Lower leg skin (tissue), 4 donors: ENCODE results near the gene DGKA. TPM values are rescaled to one million over a fixed set of nuclear protein-coding genes. Genes with fewer than 3 reads are reported as not detected.
"Not testable (repeated sequence)": the region's sequence is repeated elsewhere in the genome, so short reads cannot be mapped to it uniquely, and the experiment has no call there.

Experiments
- DNase-seq, 2 donors: peaks; one replicate each; pipeline ENCODE4 v3.0.0-alpha.2; 2019; ENCODE audit warnings: low spot score in 2 of 2
- H3K4me3 ChIP-seq: fragments of 200-600 bp; sonication (generic); 2 replicates; pipeline ENCODE4 v1.5.1; 2017; ENCODE audit warnings: mild to moderate bottlenecking, low read depth; ENCODE audit not compliant: poor library complexity, severe bottlenecking
- POLR2A ChIP-seq, 2 donors: fragments of 450-650 bp; IDR thresholded peaks; one replicate each; pipeline ENCODE4 v1.6.1; 2016 to 2017; ENCODE audit warnings: antibody characterized with exemption in 2 of 2, mild to moderate bottlenecking in 1 of 2, moderate library complexity in 1 of 2
- WGBS, 2 donors: methylation state at CpG; one replicate each; pipeline ENCODE4 v1.1.5; 2018; 5-methylcytosine and 5-hydroxymethylcytosine counted together
- intact Hi-C: fragments of 100-400 bp; cut with DNase I; formaldehyde crosslinking; loops from one replicate; pipeline ENCODE4 v1.15.0; 2023; ENCODE audit warnings: low total_unique reads
- total RNA-seq, 4 donors: library from RNA; depleted of rRNA; stranded (reverse); fragments of >200 nt; gene quantifications; one replicate each; pipeline ENCODE4 v1.1.0, GENCODE V29; 2016
- TF ChIP-seq, protein P1 (sequence below), 3 donors: fragments of 450-650 bp; IDR thresholded peaks; one replicate each; pipeline ENCODE4 v1.5.1; 2016; ENCODE audit warnings: antibody characterized with exemption in 3 of 3, mild to moderate bottlenecking in 3 of 3, moderate library complexity in 2 of 3

Gene DGKA
- total RNA-seq, 4 donors from 2014 or later: 139 to 354 (median 176) TPM

- intact Hi-C loops: no loop called here
- no peak overlapping the region for H3K4me3 ChIP-seq
- no peak for TF ChIP-seq POLR2A (IDR thresholded peaks at IDR 0.05)
- TF ChIP-seq, protein P1, sequence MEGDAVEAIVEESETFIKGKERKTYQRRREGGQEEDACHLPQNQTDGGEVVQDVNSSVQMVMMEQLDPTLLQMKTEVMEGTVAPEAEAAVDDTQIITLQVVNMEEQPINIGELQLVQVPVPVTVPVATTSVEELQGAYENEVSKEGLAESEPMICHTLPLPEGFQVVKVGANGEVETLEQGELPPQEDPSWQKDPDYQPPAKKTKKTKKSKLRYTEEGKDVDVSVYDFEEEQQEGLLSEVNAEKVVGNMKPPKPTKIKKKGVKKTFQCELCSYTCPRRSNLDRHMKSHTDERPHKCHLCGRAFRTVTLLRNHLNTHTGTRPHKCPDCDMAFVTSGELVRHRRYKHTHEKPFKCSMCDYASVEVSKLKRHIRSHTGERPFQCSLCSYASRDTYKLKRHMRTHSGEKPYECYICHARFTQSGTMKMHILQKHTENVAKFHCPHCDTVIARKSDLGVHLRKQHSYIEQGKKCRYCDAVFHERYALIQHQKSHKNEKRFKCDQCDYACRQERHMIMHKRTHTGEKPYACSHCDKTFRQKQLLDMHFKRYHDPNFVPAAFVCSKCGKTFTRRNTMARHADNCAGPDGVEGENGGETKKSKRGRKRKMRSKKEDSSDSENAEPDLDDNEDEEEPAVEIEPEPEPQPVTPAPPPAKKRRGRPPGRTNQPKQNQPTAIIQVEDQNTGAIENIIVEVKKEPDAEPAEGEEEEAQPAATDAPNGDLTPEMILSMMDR (IDR thresholded peaks at IDR 0.05): no peak
- WGBS, 2 donors: 77 to 80% methylated on average over 7 of the region's 7 CpGs
- DNase-seq: no peak
Observed at GRCh38 chr12:56001487-56002100, 70.6 kb downstream of the DGKA start.

DNA sequence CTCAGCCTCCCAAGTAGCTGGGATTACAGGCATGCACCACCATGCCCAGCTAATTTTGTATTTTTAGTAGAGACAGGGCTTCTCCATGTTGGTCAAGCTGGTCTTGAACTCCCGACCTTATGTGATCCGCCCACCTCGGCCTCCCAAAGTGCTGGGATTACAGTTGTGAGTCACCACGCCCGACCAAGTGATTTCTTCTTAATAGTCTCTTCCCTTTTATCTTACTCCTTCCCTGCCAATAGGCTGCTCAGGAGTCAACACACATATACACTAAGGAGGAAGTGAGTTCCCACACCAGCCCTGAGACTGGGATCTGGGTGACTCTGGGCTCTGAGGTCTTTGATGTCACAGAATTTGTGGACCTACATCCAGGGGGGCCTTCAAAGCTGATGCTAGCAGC is 72.4 kb downstream of the DGKA start:
- intact Hi-C loops, H3K4me3 ChIP-seq, DNase-seq: not testable (repeated sequence)
- WGBS, 2 donors: 89 to 90% methylated on average over 5 of the region's 5 CpGs

Other genes starting within 250 kb of the DGKA start
- gene ITGA7, start 223.3 kb upstream of the DGKA start, total RNA-seq: 10 to 100 TPM; 11.0 to 20.9 (median 12.8) TPM
- gene BLOC1S1, start 215.1 kb upstream of the DGKA start, total RNA-seq: 100 to 1,000 TPM; 114 to 167 (median 138) TPM
- 1 to 10 TPM; 2.5 to 8.9 (median 4.3) TPM for gene RDH5, start 210.8 kb upstream of the DGKA start, total RNA-seq
- 100 to 1,000 TPM; 151 to 408 (median 196) TPM for gene CD63, start 202.2 kb upstream of the DGKA start, total RNA-seq
- 1 to 10 TPM in 1 of 4 donors, under 1 TPM in 3; 0.23 to 2.7 (median 0.57) TPM for gene GDF11, start 188.0 kb upstream of the DGKA start, total RNA-seq
- 10 to 100 TPM; 36.8 to 62.1 (median 59.6) TPM for gene SARNP, start 113.4 kb upstream of the DGKA start, total RNA-seq
- gene ORMDL2, start 113.1 kb upstream of the DGKA start, total RNA-seq: 10 to 100 TPM; 10.7 to 21.5 (median 17.8) TPM
- gene DNAJC14, start 101.6 kb upstream of the DGKA start, total RNA-seq: 10 to 100 TPM; 25.8 to 39.3 (median 36.1) TPM
- gene MMP19, start 88.2 kb upstream of the DGKA start, total RNA-seq: 1 to 10 TPM; 3.4 to 9.0 (median 5.1) TPM
- gene PYM1, start 3.3 kb upstream of the DGKA start, total RNA-seq: 10 to 100 TPM; 46.8 to 63.7 (median 49.1) TPM
- 10 to 100 TPM; 17.2 to 49.3 (median 34.2) TPM for gene PMEL, start 34.9 kb downstream of the DGKA start, total RNA-seq
- 10 to 100 TPM; 18.3 to 25.2 (median 24.0) TPM for gene CDK2, start 35.7 kb downstream of the DGKA start, total RNA-seq
- 100 to 1,000 TPM in 3 of 4 donors, 10 to 100 TPM in 1; 96.9 to 141 (median 129) TPM for gene RAB5B, start 42.9 kb downstream of the DGKA start, total RNA-seq
- gene SUOX, start 66.1 kb downstream of the DGKA start, total RNA-seq: 10 to 100 TPM in 3 of 4 donors, 1 to 10 TPM in 1; 7.6 to 21.4 (median 13.8) TPM
- 1 to 10 TPM; 2.4 to 5.8 (median 3.4) TPM for gene IKZF4, start 89.9 kb downstream of the DGKA start, total RNA-seq
- 1,000 to 10,000 TPM in 1 of 4 donors, 100 to 1,000 TPM in 3; 390 to 2,886 (median 552) TPM for gene RPS26, start 110.8 kb downstream of the DGKA start, total RNA-seq
- gene ERBB3, start 149.0 kb downstream of the DGKA start, total RNA-seq: 100 to 1,000 TPM; 177 to 209 (median 202) TPM
- 100 to 1,000 TPM; 118 to 201 (median 130) TPM for gene PA2G4, start 173.4 kb downstream of the DGKA start, total RNA-seq
- gene RPL41, start 185.5 kb downstream of the DGKA start, total RNA-seq: 1,000 to 10,000 TPM; 3,201 to 5,967 (median 4,725) TPM
- 1 to 10 TPM; 3.4 to 4.4 (median 3.7) TPM for gene ZC3H10, start 187.1 kb downstream of the DGKA start, total RNA-seq
- gene ESYT1, start 197.1 kb downstream of the DGKA start, total RNA-seq: 10 to 100 TPM; 51.2 to 84.1 (median 64.9) TPM
- gene MYL6B, start 221.4 kb downstream of the DGKA start, total RNA-seq: 10 to 100 TPM in 3 of 4 donors, 1 to 10 TPM in 1; 9.0 to 40.1 (median 22.5) TPM
- 1,000 to 10,000 TPM in 1 of 4 donors, 100 to 1,000 TPM in 3; 700 to 1,156 (median 824) TPM for gene MYL6, start 227.2 kb downstream of the DGKA start, total RNA-seq